Stomach smooth muscle (tissue), 2 donors: Measurements from ENCODE around the gene TPM1.
"Not testable (repeated sequence)": the region's sequence is repeated elsewhere in the genome, so short reads cannot be mapped to it uniquely, and the experiment has no call there.

ENCODE experiments used
- H3K27ac ChIP-seq: one replicate; pipeline ENCODE4 v1.7.0; 2013; ENCODE audit warnings: mild to moderate bottlenecking, low read length, inconsistent platforms
- H3K27me3 ChIP-seq, 2 donors: one replicate each; pipeline ENCODE4 v1.7.0; 2013; ENCODE audit warnings: low read length in 2 of 2; ENCODE audit not compliant: insufficient read depth in 2 of 2, control insufficient read depth in 1 of 2
- H3K36me3 ChIP-seq, 2 donors: one replicate each; pipeline ENCODE4 v1.7.0; 2013; ENCODE audit warnings: low read length in 2 of 2; ENCODE audit not compliant: control insufficient read depth in 2 of 2, insufficient read depth in 2 of 2
- H3K4me1 ChIP-seq: one replicate; pipeline ENCODE4 v1.7.0; 2013; ENCODE audit warnings: low read length; ENCODE audit not compliant: control insufficient read depth, insufficient read depth
- H3K4me3 ChIP-seq, 2 donors: one replicate each; pipeline ENCODE4 v1.7.0; 2013; ENCODE audit warnings: low read length in 2 of 2
- H3K9ac ChIP-seq, 2 donors: one replicate each; pipeline ENCODE4 v1.7.0; 2013; ENCODE audit warnings: low read length in 2 of 2, mild to moderate bottlenecking in 1 of 2
- H3K9me3 ChIP-seq, 2 donors: one replicate each; pipeline ENCODE4 v1.7.0; 2013; ENCODE audit warnings: low read length in 2 of 2; ENCODE audit not compliant: control insufficient read depth in 2 of 2
- donor health status: healthy.
- donor health status: Pancreatic carcinoma.

The TPM1 gene

GRCh38 chr15:63099581-63099980, 57.0 kb downstream of the TPM1 start:
- H3K27me3 ChIP-seq, H3K9me3 ChIP-seq, H3K4me3 ChIP-seq, H3K4me1 ChIP-seq, H3K9ac ChIP-seq, H3K27ac ChIP-seq, H3K36me3 ChIP-seq: not testable (repeated sequence)

- peaks cover 4% of the 10 kb centered on the region for H3K4me1 ChIP-seq
- no peaks in the 10 kb centered on the region for H3K9me3 ChIP-seq
- H3K9ac ChIP-seq: no peak overlapping the region
- no peaks in the 10 kb centered on the region for H3K36me3 ChIP-seq
- no peaks in the 10 kb centered on the region for H3K27me3 ChIP-seq
- no peak overlapping the region for H3K27ac ChIP-seq
- H3K4me3 ChIP-seq: no peak overlapping the region
These were observed 60.9 kb downstream of the TPM1 start for GRCh38 chr15:63103416-63103815.

GRCh38 chr15:63104727-63105126, 62.2 kb downstream of the TPM1 start:
- no peaks in the 10 kb centered on the region for H3K27me3 ChIP-seq
- no peak overlapping the region for H3K27ac ChIP-seq
- H3K4me3 ChIP-seq: no peak overlapping the region
- no peaks in the 10 kb centered on the region for H3K9me3 ChIP-seq
- H3K4me1 ChIP-seq: peaks cover 4% of the 10 kb centered on the region
- no peaks in the 10 kb centered on the region for H3K36me3 ChIP-seq
- no peak overlapping the region for H3K9ac ChIP-seq

GRCh38 chr15:63105354-63105753, 62.8 kb downstream of the TPM1 start:
- not testable (repeated sequence) for H3K4me3 ChIP-seq, H3K27me3 ChIP-seq

GRCh38 chr15:63107895-63108546, 65.5 kb downstream of the TPM1 start:
- no peak overlapping the region for H3K27ac ChIP-seq

More at GRCh38 chr15:63105354-63105753, 62.8 kb downstream of the TPM1 start:
- H3K36me3 ChIP-seq, H3K9ac ChIP-seq, H3K27ac ChIP-seq, H3K9me3 ChIP-seq, H3K4me1 ChIP-seq: not testable (repeated sequence)

GRCh38 chr15:63109498-63109897, 67.0 kb downstream of the TPM1 start:
- Histone ChIP-seq H3K4me3 (no peak overlapping the region), H3K27ac (no peak overlapping the region), H3K27me3 (no peaks in the 10 kb centered on the region), H3K36me3 (no peaks in the 10 kb centered on the region), H3K9ac (no peak overlapping the region), H3K4me1 (peaks cover 4% of the 10 kb centered on the region), H3K9me3 (no peaks in the 10 kb centered on the region)

More at GRCh38 chr15:63107895-63108546, 65.5 kb downstream of the TPM1 start:
- Histone ChIP-seq H3K9ac (no peak overlapping the region), H3K4me1 (peaks cover 4% of the 10 kb centered on the region), H3K27me3 (no peaks in the 10 kb centered on the region), H3K9me3 (no peaks in the 10 kb centered on the region), H3K36me3 (no peaks in the 10 kb centered on the region), H3K4me3 (no peak overlapping the region)

- Histone ChIP-seq H3K27me3 (no peaks in the 10 kb centered on the region), H3K27ac (no peak overlapping the region), H3K4me3 (no peak overlapping the region), H3K9ac (no peak overlapping the region), H3K9me3 (no peaks in the 10 kb centered on the region), H3K4me1 (peaks cover 4% of the 10 kb centered on the region), H3K36me3 (no peaks in the 10 kb centered on the region)
These were observed 67.4 kb downstream of the TPM1 start for GRCh38 chr15:63109920-63110319.

GRCh38 chr15:63110428-63111026, 68.0 kb downstream of the TPM1 start:
- H3K9me3 ChIP-seq: no peaks in the 10 kb centered on the region
- H3K36me3 ChIP-seq: no peaks in the 10 kb centered on the region
- H3K9ac ChIP-seq: no peak overlapping the region
- no peaks in the 10 kb centered on the region for H3K27me3 ChIP-seq
- H3K27ac ChIP-seq: no peak overlapping the region
- H3K4me3 ChIP-seq: no peak overlapping the region
- peaks cover 4% of the 10 kb centered on the region for H3K4me1 ChIP-seq

GRCh38 chr15:63111481-63111880, 68.9 kb downstream of the TPM1 start:
- no peaks in the 10 kb centered on the region for H3K27me3 ChIP-seq

GRCh38 chr15:63112871-63113270, 70.3 kb downstream of the TPM1 start:
- Histone ChIP-seq H3K27ac (no peak overlapping the region), H3K9me3 (no peaks in the 10 kb centered on the region), H3K36me3 (no peaks in the 10 kb centered on the region), H3K9ac (no peak overlapping the region), H3K4me1 (peaks cover 1% of the 10 kb centered on the region), H3K27me3 (no peaks in the 10 kb centered on the region), H3K4me3 (no peak overlapping the region)

More at GRCh38 chr15:63111481-63111880, 68.9 kb downstream of the TPM1 start:
- Histone ChIP-seq H3K27ac (no peak overlapping the region), H3K4me1 (peaks cover 4% of the 10 kb centered on the region), H3K4me3 (no peak overlapping the region), H3K9me3 (no peaks in the 10 kb centered on the region), H3K36me3 (no peaks in the 10 kb centered on the region), H3K9ac (no peak overlapping the region)

GRCh38 chr15:63114465-63114864, 71.9 kb downstream of the TPM1 start:
- Histone ChIP-seq H3K9me3 (no peaks in the 10 kb centered on the region), H3K4me3 (no peak overlapping the region), H3K27me3 (no peaks in the 10 kb centered on the region), H3K4me1 (no peaks in the 10 kb centered on the region), H3K36me3 (no peaks in the 10 kb centered on the region), H3K27ac (no peak overlapping the region), H3K9ac (no peak overlapping the region)
